Muscle of leg (tissue), 9 donors: Measurements from ENCODE around the gene TPSG1. TPM values are rescaled to one million over a fixed set of nuclear protein-coding genes. Genes with fewer than 3 reads are reported as not detected.

Source experiments
- polyA plus RNA-seq, 8 donors: library from polyadenylated mRNA; unstranded; fragments of 120-200 nt; gene quantifications; one replicate each; pipeline versions ENCODE4 v1.2.1 to v1.2.3, GENCODE V29; 2013; ENCODE audit warnings: inconsistent platforms in 1 of 8, low replicate concordance in 1 of 8; ENCODE audit not compliant: insufficient read length in 8 of 8, insufficient read depth in 1 of 8
- total RNA-seq: library from RNA; stranded (reverse); fragments of 120-200 nt; gene quantifications from one replicate; pipeline ENCODE4 v1.2.4, GENCODE V29; 2013

Gene TPSG1
- total and polyA plus RNA-seq, 9 donors: 0.98 to 3.7 (median 1.7) TPM; not detected in 1

Other genes with a start within 250 kb of the TPSG1 start
- 31.1 TPM for gene SOX8, start 243.5 kb downstream of the TPSG1 start, total RNA-seq
- 10 to 100 TPM; 38.7 to 50.9 (median 42.1) TPM for gene SOX8, start 243.5 kb downstream of the TPSG1 start, polyA plus RNA-seq
- gene SSTR5, start 152.5 kb downstream of the TPSG1 start, total RNA-seq: not detected
- gene SSTR5, start 152.5 kb downstream of the TPSG1 start, polyA plus RNA-seq: under 1 TPM in 3 of 8 donors, not detected in 5; 0.08 to 0.13 (median 0.10) TPM
- not detected for gene C1QTNF8, start 129.0 kb downstream of the TPSG1 start, total RNA-seq
- gene C1QTNF8, start 129.0 kb downstream of the TPSG1 start, polyA plus RNA-seq: not detected
- gene CACNA1H, start 72.2 kb downstream of the TPSG1 start, total RNA-seq: 20.7 TPM
- 10 to 100 TPM; 35.3 to 56.0 (median 40.0) TPM for gene CACNA1H, start 72.2 kb downstream of the TPSG1 start, polyA plus RNA-seq
- 0.89 TPM for gene TPSB2, start 4.9 kb upstream of the TPSG1 start, total RNA-seq
- gene TPSB2, start 4.9 kb upstream of the TPSG1 start, polyA plus RNA-seq: 1 to 10 TPM in 6 of 8 donors, under 1 TPM in 2; 0.71 to 2.8 (median 1.7) TPM
- 2.6 TPM for gene TPSAB1, start 15.4 kb upstream of the TPSG1 start, total RNA-seq
- gene TPSAB1, start 15.4 kb upstream of the TPSG1 start, polyA plus RNA-seq: 1 to 10 TPM in 6 of 8 donors, under 1 TPM in 2; 0.53 to 3.8 (median 1.5) TPM
- not detected for gene TPSD1, start 30.8 kb upstream of the TPSG1 start, total RNA-seq
- under 1 TPM in 3 of 8 donors, not detected in 5; 0.14 to 0.34 (median 0.30) TPM for gene TPSD1, start 30.8 kb upstream of the TPSG1 start, polyA plus RNA-seq
- 30.0 TPM for gene UBE2I, start 84.4 kb upstream of the TPSG1 start, total RNA-seq
- 100 to 1,000 TPM in 6 of 8 donors, 10 to 100 TPM in 2; 89.7 to 114 (median 106) TPM for gene UBE2I, start 84.4 kb upstream of the TPSG1 start, polyA plus RNA-seq
- gene BAIAP3, start 108.4 kb upstream of the TPSG1 start, total RNA-seq: 0.58 TPM
- 1 to 10 TPM in 2 of 8 donors, under 1 TPM in 6; 0.40 to 1.3 (median 0.85) TPM for gene BAIAP3, start 108.4 kb upstream of the TPSG1 start, polyA plus RNA-seq
- 44.9 TPM for gene TSR3, start 126.6 kb upstream of the TPSG1 start, total RNA-seq
- gene TSR3, start 126.6 kb upstream of the TPSG1 start, polyA plus RNA-seq: 10 to 100 TPM; 40.9 to 62.3 (median 50.2) TPM
- gene GNPTG, start 126.7 kb upstream of the TPSG1 start, total RNA-seq: 38.9 TPM
- 10 to 100 TPM; 37.6 to 46.8 (median 40.5) TPM for gene GNPTG, start 126.7 kb upstream of the TPSG1 start, polyA plus RNA-seq
- gene UNKL, start 189.4 kb upstream of the TPSG1 start, total RNA-seq: 6.6 TPM
- 10 to 100 TPM in 1 of 8 donors, 1 to 10 TPM in 7; 6.6 to 12.9 (median 8.2) TPM for gene UNKL, start 189.4 kb upstream of the TPSG1 start, polyA plus RNA-seq
- gene UQCC4, start 195.5 kb upstream of the TPSG1 start, total RNA-seq: 16.5 TPM
- gene UQCC4, start 195.5 kb upstream of the TPSG1 start, polyA plus RNA-seq: 10 to 100 TPM; 11.6 to 13.8 (median 12.7) TPM
- gene PERCC1, start 205.8 kb upstream of the TPSG1 start, total RNA-seq: 0.13 TPM
- under 1 TPM in 7 of 8 donors, not detected in 1; 0.16 to 0.49 (median 0.26) TPM for gene PERCC1, start 205.8 kb upstream of the TPSG1 start, polyA plus RNA-seq
- gene CCDC154, start 219.3 kb upstream of the TPSG1 start, total RNA-seq: 2.1 TPM
- gene CCDC154, start 219.3 kb upstream of the TPSG1 start, polyA plus RNA-seq: 1 to 10 TPM in 7 of 8 donors, under 1 TPM in 1; 0.86 to 4.0 (median 2.1) TPM
- gene CLCN7, start 249.8 kb upstream of the TPSG1 start, total RNA-seq: 18.8 TPM
- gene CLCN7, start 249.8 kb upstream of the TPSG1 start, polyA plus RNA-seq: 10 to 100 TPM; 25.1 to 43.3 (median 31.7) TPM